CD4-positive, alpha-beta T cell treated with Interleukin-4 for 1 hour (primary cell): ENCODE measurements around the gene CLEC3B.
A peak's percentile ranks its signal among the peaks of the same experiment; 100 is the strongest.
"Not testable (repeated sequence)": the region's sequence is repeated elsewhere in the genome, so short reads cannot be mapped to it uniquely, and the experiment has no call there.

Experiments
- DNase-seq, 2 donors: peaks; one replicate each; pipeline ENCODE4 v3.0.0-alpha.2; 2020 to 2022

Gene CLEC3B, protein sequence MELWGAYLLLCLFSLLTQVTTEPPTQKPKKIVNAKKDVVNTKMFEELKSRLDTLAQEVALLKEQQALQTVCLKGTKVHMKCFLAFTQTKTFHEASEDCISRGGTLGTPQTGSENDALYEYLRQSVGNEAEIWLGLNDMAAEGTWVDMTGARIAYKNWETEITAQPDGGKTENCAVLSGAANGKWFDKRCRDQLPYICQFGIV

DNA sequence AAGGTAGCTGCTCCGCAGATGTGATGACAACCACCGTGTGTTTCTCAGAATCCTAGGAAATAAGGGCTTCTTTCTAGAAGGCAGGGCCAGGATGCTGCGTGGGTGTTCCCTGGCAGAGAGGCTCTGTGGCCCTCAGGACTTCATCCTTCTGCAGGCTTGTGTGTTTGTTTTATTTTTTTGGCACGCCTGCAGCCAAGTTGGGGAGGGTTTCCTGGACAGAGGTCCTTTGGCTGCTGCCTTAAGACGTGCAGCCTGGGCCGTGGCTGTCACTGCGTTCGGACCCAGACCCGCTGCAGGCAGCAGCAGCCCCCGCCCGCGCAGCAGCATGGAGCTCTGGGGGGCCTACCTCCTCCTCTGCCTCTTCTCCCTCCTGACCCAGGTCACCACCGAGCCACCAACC is at the start of gene CLEC3B:
TSS of gene CLEC3B (plus strand) at position 266 of the 400 bp plus-strand sequence. CDS start at position 326, 60 bp downstream.
- no peak for DNase-seq

DNA sequence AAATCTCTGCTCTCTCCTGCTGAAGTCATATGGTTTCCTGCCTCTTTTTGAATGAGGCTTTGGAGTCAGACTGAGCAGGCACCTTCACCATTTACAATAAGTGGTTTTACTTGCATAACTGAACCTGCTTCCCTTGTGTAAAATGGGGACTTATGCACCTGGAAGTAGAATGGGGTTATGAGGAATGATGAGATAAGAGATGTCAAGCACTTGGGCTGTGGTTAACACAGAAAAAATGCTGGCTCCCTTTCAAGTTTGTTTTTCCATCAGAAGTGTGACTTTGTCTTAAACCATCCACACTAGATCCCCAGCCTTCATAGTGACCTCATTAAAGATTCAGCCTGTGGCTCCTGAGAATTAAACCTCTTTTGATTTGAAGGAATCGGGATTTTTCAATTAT is 44.9 kb upstream of the CLEC3B start:
- no peak for DNase-seq

DNA sequence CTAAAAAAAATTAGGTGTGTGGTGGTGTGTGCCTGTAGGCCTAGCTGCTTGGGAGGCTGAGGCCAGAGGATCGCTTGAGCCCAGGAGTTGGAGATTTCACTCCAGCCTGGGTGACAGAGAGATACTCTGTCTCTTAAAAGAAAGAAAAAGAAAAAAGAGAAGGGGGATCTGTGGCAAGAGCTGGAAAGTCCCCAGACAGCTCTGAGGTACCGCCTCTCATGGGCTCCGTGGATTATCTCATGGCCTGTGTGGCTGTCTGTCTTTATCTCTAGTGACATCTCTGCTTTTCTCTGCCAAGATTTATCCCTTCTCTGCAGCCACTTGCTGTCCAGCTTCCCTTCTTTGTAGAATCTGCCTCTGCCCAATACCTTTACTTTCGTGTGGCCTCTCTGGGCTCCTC is 44.4 kb upstream of the CLEC3B start:
- DNase-seq, result peak in 1 of 2 donors; percentile 26

DNA sequence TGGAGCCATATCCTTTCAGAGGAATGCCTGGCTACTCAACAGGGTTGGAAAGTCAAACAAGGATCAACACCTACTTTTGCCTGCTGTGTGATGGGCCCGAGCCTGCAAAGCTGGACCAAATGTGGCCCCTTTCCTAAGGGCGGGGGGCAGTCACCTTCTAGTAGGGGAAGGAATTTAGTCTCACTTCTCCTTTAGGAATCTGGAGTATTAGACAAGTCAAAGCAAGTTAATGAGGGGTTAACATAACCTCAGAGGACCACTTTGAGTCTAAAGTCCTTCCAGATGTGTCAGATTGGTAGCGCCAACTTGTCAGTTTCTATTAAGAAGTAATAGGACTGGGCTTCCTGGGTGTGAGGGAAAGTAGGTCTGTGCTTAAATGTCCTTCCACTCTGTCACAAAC is 43.3 kb upstream of the CLEC3B start:
- DNase-seq, result no peak

DNA sequence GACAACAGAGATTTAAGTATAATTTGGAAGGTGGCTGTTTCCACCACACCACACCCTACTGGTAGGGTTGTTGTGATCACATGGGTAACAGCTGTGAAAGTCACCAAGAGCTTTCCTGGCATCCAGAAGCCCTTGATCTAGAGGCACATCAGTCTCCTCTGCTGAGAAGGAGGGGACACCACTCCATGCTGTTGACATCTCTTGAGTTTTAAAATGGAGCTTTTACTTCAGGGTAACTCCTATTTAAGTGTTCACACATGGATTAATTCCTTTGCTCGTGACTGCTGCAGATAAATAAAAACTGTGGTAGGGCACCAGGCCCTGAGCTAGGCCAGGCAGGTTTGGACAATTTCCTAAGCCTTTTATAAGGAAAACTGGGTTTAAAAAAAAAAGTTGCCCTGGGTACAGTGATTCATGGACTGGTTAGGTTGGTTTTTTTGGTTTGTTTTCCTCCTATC is 42.6 kb upstream of the CLEC3B start:
- DNase-seq, result no peak

DNA sequence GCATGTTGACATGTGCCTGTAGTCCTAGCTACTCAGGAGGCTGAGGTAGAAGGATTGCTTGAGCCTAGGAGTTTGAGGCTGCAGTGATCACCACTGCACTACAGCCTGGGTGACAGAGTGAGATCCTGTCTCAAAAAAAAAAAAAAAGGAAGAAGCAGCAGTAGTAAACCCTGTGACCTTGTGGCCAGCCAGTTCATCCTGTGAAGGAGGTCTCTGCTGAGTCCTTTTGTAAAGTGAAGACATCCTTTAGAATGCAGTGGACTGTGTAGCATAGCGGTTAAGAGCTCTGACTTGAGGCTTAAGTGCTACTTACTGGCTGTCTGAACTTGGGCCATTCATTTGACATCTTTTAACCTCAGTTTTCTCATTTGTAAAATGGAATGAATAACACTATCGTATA is 41.8 kb upstream of the CLEC3B start:
- no peak for DNase-seq

DNA sequence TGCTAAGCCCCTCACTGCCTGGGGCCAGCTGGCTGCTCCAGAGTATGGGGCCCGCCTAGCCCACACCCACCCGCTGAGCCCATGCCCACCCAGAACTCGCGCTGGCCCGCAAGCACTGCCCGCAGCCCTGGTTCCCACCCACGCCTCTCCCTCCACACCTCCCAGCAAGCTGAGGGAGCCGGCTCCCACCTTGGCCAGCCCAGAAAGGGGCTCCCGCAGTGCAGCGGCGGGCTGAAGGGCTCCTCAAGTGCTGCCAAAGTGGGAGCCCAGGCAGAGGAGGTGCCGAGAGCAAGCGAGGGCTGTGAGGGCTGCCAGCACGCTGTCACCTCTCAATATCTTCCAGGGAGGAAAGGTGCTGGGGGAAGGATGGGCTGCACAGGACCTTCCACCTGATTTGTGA is 39.8 kb upstream of the CLEC3B start:
- not testable (repeated sequence) for DNase-seq

DNA sequence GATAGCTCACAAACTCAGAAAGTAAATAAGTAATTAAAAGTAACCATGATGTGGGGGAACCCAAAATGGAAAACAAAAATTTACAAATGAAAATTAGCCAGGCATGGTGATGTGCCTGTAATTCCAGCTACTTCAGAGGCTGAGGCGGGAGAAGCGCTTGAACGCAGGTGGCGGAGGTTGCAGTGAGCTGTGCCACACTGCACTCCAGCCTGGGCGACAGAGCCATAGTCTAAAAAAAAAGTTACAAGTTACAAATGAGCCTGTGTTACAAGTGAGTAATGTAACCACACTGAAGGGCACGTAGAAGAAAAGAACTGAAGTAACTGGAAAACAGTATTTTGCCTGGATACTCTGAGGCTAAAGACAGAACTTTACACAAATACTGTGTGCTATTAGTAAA is 38.8 kb upstream of the CLEC3B start:
- no peak for DNase-seq

DNA sequence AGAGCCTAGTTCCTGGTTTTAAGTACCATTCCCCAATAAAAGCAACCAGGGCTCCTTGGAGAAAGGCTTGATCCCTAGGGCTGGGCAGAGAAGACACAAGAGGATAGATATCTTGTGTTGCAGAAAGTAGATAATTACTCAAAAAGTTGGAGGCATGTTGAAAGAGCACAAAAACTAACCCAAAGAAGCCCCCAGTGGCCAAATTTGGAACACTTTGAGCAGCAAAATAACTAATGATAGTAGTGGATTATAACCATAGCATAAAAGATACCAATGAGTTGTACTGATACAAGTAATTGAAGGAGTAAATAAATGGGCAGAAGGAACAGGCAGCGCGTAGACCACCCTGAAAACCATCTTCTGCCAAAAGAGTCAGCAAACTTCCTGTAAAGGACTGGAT is 38.0 kb upstream of the CLEC3B start:
- peak in 1 of 2 donors; percentile 27 for DNase-seq

DNA sequence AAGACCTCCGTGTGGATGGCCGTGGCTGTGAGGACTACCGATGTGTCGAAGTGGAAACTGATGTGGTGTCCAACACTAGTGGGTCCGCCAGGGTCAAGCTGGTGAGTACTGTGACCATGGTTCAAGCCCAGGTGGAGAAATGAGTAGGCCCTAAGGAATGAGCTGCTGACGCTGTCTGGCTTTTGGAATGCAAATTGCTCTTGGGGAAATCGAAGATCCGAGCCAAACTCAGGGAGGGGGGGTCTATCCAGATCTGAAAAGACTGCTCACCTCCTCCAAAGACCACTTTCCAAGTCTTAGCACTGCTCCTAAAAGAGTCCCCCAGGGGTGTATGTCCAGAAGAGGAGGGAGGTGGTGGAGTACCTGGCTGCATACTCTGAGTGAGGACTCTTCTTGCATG is 37.0 kb upstream of the CLEC3B start:
- DNase-seq, result no peak

DNA sequence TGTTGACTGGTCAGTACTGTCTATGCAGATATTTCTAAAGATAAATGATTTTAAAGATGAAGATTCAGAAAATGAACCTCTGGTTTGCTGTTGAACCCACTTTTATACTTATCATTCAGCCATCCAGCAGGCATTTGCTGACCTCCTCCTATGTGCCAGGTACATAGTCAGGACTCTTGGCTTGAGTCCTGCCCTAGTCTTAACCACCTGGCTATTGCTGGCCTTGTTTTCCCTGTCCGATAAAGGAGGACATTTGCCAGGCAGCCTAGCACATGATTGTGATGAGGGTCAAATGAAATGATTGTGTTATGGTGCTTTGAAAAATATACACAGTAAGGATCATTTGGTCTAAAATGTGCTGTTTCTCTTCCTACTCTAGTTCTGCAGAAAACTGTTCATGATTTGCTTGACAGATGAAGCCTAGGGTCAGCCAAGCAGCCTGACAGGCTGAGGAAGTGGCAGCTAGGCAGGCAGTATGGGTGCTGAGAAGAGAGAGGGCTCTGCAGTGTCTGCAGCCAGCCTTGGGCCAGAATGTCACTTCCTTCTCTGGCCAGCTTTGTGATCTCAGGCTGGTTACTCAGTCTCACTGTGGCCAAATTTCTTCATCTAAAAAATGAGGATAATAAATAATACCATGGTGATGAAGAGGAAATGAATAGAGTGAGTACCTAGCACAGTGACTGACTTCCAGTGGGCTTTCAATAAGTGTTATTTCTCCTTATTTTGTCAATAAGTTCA is 36.3 kb upstream of the CLEC3B start:
- no peak for DNase-seq

DNA sequence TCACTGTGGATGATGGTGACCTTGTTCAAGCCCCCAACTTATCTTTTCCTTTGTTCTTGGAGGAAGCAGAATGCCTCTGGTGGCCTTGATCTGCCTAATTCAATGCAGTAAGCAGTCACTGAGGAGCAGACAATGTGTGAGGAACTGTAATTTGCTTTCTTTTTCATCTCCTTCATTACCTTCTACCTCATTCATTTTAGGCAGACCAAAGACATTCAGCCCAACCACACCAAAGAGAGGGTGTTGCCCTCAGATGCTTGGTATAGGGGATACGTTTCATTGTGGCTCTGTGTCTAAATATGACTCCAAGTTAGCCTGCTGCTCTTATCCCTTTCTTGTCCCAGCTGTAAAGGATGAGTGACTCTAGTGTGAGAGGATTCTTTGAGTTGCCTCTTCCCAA is 34.8 kb upstream of the CLEC3B start:
- DNase-seq, result no peak

DNA sequence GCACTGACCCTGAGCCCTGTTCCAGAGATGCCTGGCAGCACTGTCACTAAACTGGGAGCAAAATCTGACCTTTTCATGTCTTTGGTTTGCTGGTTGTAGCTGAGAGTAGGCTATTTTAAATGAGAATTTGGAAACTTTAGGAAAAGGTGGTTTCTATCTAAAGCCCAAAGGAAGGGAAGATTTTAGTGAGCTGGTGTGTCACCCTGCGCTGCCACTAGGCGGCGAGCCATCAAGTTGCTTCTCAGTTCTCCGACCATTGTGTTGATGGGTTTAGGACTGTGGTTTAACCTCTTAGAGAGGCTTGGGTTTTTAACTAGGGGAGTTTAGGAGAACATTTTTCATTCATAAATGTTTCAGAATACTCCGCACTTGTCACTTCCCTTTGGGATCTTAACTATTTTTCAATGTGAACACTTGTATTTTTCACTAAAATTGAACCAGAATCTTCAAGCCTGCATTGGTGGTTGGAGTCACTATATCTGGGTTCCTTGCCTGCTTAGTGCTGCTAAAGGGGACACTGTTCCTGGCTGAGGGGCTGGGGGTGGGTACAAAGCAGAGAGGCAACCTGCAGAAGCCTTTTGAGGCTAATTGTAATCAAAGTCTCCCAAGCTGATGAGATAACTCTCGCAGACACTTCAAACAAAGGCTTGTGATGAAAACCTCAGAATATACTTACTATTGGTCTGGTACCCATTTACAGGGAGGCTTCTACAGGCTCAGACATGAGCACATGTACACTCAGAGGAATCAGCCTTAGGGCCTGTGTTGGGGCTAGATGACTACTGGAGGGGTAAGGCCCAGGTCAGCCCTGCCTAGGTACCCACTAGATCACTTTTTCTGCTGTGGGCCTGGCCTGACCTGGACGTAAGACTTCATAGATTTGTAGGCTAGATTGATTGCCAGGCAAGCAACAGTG is 33.3 kb upstream of the CLEC3B start:
- DNase-seq, result peak in 1 of 2 donors; percentile 16

DNA sequence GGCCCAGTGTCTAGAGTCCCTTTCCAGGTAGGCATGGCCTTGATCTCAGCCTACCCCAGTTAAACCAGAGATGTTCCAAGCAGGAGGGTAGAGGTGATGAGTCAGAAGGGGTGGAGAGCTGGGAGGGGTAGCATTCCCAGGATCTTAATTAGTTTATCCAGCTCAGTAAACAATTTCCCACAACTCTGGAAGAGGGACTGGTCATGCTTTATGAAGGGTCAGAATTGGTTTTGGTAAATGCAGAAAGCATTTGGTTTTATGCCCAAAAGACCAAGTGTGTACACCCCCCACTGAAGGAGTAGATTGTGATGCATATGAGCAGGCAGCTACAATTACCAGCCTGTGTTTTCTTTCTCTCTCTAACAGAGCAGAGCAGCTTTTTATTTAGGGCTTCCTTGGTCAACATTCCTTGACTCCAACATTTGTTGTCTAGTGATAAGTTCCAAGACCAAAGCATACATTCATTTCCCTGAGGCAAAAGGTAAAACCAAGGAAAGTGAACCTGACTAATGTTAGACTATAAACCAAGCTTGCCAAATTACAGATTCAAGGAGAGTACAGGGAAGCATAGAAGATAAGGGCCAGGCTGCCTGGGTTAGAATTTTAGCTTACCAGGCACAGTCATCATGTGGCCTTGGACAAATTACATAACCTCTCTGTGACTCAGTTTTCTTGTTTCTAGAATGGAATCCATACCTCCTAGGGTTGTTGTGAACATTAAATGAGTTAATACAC is 32.5 kb upstream of the CLEC3B start:
- no peak for DNase-seq

DNA sequence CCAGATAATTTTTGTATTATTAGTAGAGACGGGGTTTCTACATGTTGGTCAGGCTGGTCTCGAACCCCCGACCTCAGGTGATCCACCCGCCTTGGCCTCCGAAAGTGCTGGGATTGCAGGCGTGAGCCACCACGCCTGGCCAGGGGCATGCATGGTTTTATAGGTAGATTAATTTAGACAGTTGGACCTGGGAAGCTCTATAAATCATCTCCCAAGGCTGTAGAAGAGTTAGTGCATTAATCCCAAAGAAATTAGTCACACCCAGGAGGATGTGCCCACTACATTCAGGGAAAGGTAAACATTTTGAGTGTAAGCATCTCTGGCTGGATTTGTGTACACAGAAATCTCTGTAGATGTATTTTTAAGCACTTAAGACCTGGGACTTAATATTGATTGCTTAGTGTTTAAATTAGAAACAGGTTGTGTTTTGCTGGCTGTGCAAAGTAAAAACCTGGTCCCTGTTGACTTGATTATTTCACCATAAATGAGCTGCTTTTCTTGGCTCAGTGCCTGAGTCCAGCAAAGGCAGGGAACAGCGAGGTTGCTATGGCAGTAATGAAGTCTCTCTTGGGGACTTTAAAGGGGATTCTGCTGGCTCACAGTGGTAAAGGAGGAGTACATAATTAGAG is 30.8 kb upstream of the CLEC3B start:
- DNase-seq, result no peak

DNA sequence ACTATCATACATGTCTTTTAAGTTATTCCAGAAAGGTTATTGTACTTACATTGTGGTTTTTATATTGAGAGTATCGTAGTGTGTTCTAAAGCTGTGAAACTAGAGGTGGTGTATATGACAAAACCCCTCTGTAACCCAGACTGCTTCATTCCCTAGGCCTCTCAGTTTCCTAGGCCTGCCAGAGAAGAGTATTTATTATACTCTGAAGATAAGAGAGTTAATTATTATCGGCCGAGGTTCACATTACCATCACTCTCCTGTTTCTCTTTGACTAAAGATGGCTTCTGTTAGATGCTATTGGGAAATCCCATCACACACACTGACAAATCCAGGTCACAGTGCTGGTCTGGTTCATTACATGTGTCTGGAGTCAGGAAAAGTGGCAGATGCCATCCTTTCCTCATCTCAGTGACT is 29.5 kb upstream of the CLEC3B start:
- no peak for DNase-seq

DNA sequence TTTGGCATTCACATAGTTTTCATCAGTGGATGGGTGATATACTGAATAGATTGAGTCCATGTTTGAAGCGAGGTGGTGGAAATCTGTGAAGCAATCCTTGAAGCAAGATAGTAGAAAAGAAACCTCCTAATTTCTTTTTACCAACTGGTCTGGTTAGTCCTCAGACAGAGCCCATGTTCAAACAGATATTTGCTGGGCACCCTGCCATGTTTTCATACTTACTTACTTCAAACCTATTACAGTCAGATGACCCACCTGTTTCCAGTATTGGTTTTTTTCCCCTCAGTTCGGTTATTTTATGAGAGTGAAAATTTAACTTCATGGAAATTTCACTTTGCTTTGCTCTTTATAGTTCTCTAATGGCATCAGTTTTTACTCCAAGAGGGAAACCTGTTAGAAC is 26.3 kb upstream of the CLEC3B start:
- no peak for DNase-seq

DNA sequence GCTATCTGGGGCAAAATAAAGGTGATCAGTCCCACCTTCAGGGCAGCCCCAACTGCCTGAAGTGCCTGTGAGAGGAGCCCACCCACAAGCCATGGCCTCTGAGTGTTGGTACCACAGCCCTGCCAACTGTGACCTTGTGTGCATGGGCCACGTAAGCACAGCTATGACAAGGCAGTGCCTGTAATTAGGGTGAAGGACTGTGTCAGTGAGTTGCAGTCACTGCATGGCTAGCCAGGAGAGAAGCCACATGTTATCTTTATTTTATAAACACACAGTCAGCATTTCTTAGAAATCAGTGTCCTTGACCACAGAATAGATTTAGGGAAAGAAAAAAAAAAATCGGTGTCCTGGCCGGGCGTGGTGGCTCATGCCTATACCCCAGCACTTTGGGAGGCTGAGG is 25.3 kb upstream of the CLEC3B start:
- no peak for DNase-seq

DNA sequence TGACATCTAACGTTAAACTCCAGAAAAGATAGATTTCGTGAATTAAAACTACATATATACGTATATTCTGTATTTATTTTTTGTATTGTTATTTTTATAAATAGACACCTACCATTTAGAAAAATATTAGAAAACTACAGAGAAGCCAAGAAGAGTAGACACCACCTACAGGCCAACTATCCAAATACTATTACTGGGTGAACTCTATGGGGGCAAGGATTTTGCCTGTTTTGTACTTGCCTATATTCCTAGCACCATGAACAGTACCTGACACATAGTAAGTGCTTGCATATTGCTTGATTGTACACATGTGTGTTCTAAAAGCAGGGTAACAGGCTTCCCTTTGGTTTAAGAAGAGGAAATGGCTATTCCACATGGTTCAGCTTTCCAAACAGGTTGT is 24.4 kb upstream of the CLEC3B start:
- DNase-seq, result no peak

DNA sequence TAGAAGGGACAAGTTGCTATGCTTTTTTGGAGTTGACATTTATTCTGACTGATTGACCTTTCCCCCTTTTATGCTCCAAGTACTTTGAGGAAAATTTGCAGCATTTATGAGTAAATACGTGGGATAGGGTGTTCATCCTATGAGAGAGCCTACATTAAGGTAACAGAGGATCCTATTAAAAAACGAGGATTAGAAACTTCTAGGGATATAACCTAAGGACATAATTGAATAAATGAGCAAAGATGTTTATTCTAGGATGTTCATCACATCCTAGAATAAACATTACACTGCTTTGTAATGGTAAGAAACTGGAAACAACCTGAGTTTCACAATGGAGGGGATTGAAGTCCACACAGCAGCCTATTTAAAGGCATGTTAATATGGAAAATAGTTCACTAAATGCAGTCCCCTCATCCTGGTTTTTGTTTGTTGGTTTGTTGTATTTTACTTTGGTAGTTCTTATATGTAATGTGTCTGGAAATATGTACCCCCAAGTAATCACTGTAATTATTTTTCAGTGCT is 23.9 kb upstream of the CLEC3B start:
- no peak for DNase-seq

DNA sequence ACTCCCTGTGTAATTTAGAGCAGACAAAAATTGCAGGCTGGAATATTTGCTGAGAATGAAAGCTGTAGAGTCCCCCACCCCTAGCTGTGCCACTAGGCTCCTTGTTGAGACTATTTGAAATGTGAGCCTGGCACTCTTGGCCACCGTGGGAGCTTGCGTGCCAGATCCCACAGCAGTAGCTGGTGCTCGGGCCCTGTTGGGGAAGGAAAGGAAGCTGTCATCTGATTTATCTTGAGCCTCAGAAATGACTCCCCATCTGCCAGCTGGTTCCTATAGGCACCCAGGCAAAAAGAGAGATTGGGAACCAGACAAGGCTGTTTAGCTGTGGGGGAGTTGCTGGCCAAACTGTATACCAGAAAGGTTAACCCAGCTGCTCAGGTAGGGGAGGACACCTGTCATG is 23.4 kb upstream of the CLEC3B start:
- no peak for DNase-seq

DNA sequence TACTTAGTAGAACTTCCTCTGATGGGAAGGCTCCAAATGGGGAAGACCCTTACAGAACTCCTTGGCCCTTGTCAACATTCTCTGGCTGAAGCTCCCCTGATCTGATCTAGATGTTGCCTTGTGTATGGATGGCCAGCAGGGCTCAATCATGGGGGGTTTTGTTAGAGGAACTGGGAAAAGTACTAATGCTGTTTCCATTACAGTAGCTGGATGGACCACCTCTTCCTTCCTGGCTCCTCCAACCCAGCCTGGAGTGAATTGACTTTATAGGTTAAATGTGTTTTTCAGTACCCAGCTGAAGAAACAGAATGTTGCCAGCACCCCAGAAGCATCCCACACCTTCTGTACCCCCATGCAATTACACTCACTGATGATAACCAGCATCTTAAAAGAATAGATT is 22.7 kb upstream of the CLEC3B start:
- DNase-seq, result no peak
